OCI-LY7 (cell line): ENCODE data around the gene AMZ2.

Experiments
- EZH2phosphoT487 ChIP-seq: fragments of 200-600 bp; sonication (generic); IDR thresholded peaks from 2 replicates; pipeline ENCODE4 v1.6.1; 2018; ENCODE audit warnings: low read depth, borderline replicate concordance, mild to moderate bottlenecking, mixed run types, antibody characterized with exemption, low read length, moderate library complexity, mixed read lengths
- TF ChIP-seq, protein P1 (sequence below): fragments of 200-600 bp; sonication (generic); conservative IDR thresholded peaks from 2 replicates; pipeline ENCODE4 v1.5.1; 2014; ENCODE audit warnings: mild to moderate bottlenecking, antibody characterized with exemption, low read length, moderate library complexity, mixed read lengths

- TF ChIP-seq, protein P1, sequence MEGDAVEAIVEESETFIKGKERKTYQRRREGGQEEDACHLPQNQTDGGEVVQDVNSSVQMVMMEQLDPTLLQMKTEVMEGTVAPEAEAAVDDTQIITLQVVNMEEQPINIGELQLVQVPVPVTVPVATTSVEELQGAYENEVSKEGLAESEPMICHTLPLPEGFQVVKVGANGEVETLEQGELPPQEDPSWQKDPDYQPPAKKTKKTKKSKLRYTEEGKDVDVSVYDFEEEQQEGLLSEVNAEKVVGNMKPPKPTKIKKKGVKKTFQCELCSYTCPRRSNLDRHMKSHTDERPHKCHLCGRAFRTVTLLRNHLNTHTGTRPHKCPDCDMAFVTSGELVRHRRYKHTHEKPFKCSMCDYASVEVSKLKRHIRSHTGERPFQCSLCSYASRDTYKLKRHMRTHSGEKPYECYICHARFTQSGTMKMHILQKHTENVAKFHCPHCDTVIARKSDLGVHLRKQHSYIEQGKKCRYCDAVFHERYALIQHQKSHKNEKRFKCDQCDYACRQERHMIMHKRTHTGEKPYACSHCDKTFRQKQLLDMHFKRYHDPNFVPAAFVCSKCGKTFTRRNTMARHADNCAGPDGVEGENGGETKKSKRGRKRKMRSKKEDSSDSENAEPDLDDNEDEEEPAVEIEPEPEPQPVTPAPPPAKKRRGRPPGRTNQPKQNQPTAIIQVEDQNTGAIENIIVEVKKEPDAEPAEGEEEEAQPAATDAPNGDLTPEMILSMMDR = no peak
- no peak for TF ChIP-seq EZH2phosphoT487
Measured at GRCh38 chr17:68229619-68230018, 18.2 kb upstream of the AMZ2 start.
